Astrocyte (in vitro differentiated cells and primary cell): ENCODE results near the gene SCN3B.

Source experiments
- CTCF ChIP-seq: IDR thresholded peaks from 2 replicates; pipeline ENCODE4 v1.5.1; 2011; ENCODE audit warnings: low read depth, mild to moderate bottlenecking, inconsistent platforms, low read length, moderate library complexity; ENCODE audit not compliant: insufficient read depth
- EZH2 ChIP-seq: IDR thresholded peaks from 2 replicates; pipeline ENCODE4 v1.6.1; 2012; ENCODE audit warnings: mild to moderate bottlenecking, low read length, inconsistent platforms; ENCODE audit not compliant: insufficient read depth

- TF ChIP-seq CTCF (no peak), EZH2 (no peak)
These were observed 71.4 kb downstream of the SCN3B start for GRCh38 chr11:123582992-123583504.
